ENCODE data around the gene NEMP1.

DNA sequence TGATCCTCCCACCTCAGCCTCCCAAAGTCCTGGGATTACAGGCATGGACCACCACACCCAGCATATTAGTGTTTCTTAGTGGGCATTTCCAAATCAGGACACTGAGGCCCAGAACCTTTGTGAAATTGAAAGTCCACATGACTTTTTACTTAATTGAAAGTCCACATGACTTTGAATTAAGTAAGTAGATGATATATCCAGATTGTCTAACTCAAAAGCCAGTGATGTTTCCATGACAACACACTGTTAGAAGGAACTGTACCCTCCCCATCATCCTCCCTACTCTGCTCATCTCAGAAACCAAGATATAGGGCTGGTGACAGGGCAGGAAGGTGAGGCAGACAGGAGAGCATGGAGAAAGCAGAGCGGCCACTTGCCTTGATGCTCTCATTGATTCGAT is 35.9 kb downstream of the NEMP1 start:
- TF ChIP-seq, protein P1, sequence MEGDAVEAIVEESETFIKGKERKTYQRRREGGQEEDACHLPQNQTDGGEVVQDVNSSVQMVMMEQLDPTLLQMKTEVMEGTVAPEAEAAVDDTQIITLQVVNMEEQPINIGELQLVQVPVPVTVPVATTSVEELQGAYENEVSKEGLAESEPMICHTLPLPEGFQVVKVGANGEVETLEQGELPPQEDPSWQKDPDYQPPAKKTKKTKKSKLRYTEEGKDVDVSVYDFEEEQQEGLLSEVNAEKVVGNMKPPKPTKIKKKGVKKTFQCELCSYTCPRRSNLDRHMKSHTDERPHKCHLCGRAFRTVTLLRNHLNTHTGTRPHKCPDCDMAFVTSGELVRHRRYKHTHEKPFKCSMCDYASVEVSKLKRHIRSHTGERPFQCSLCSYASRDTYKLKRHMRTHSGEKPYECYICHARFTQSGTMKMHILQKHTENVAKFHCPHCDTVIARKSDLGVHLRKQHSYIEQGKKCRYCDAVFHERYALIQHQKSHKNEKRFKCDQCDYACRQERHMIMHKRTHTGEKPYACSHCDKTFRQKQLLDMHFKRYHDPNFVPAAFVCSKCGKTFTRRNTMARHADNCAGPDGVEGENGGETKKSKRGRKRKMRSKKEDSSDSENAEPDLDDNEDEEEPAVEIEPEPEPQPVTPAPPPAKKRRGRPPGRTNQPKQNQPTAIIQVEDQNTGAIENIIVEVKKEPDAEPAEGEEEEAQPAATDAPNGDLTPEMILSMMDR (conservative IDR thresholded peaks at IDR 0.05; ENCODE audit: low read depth, low read length), result no peak
- no peak for TF ChIP-seq EZH2 (IDR thresholded peaks at IDR 0.05; ENCODE audit: low read length, unreplicated experiment)
- no peak for TF ChIP-seq EZH2phosphoT487 (IDR thresholded peaks at IDR 0.05; ENCODE audit: borderline replicate concordance, low read length)
